Posterior cingulate gyrus (tissue), 11 donors: ENCODE results near the gene COL5A2.

ENCODE experiments used
- DNase-seq, 10 donors: peaks; one replicate each; pipeline versions ENCODE4 v3.0.0 to v3.0.0-alpha.2; 2020 to 2021; ENCODE audit warnings: mixed read lengths in 3 of 10
- intact Hi-C: fragments of 100-400 bp; cut with DNase I; formaldehyde crosslinking; loops from one replicate; pipeline ENCODE4 v1.15.1; 2023

COL5A2 gene

GRCh38 chr2:189150033-189150432 is 29.5 kb downstream of the COL5A2 start:
- no peak for DNase-seq
- intact Hi-C loops = no loop called here

- intact Hi-C loops = no loop called here
- no peak for DNase-seq
These were observed 31.6 kb downstream of the COL5A2 start for GRCh38 chr2:189147989-189148388.

- intact Hi-C loops = no loop called here
- DNase-seq = no peak
These were observed 32.2 kb downstream of the COL5A2 start for GRCh38 chr2:189147361-189147760.

DNA sequence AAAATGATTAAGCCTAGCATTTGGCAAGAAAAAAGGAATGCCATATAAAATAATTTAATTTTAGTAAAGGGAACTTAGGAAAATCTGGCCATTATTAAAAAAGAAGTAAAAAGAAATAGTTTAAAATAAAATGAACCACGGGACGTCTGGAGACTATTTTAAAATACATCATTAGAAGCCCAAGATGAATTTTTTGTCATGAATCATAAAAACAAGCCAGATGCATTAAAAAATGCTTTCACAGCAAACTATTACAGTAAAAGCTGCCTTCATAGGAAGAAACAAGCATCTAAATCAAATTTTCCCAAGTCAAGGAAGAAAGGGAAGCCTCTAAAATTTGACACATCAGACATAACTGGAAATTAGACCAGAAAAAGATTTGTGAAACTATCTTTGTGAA is 33.0 kb downstream of the COL5A2 start:
- DNase-seq = no peak

GRCh38 chr2:189144700-189145211 is 34.8 kb downstream of the COL5A2 start:
- DNase-seq = no peak
- intact Hi-C loops = no loop called here

More for the DNA sequence above, 33.0 kb downstream of the COL5A2 start:
- intact Hi-C loops = no loop called here

DNA sequence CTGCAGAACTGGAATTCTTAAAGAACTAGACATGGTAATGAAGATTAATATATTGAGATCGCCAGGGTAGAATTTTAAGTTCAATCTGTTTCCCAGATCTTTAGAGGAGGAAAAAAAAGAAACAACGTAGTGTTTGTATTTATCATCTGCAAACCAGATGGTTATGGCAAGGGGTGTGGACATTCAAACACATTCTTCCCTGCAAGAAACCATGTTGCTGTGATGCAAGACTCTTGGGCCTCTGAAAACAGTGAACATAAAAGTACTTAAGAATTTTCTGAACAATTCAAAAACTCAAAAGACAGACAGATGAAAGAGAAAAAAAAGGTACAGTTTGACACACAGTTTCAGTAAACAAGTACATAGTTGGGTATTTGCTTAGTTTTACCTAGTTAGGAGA is 35.6 kb downstream of the COL5A2 start:
- intact Hi-C loops = no loop called here
- DNase-seq = no peak

GRCh38 chr2:189142893-189143759 is 36.4 kb downstream of the COL5A2 start:
- DNase-seq = no peak

DNA sequence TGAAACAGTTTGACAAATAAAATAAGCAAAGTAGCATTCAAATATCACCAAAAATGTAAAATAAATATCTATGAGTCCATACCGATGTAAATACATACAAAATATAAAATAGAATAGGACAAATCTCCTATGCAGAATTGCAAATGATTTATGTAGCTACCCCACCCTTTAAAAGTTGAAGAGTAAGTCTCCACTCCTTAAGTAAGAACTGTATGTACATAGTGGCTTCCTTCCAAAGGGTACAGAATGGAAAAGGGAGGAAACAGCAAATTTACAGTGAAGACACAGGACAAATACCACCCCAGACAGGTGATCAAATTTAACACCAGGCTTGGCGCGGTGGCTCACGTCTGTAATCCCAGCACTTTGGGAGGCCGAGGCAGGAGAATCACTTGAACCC is 40.8 kb downstream of the COL5A2 start:
- intact Hi-C loops = no loop called here
- no peak for DNase-seq

More at GRCh38 chr2:189142893-189143759, 36.4 kb downstream of the COL5A2 start:
- intact Hi-C loops = no loop called here

- intact Hi-C loops = no loop called here
- peak in 1 of 10 donors; percentile 39 for DNase-seq
These were observed 42.0 kb downstream of the COL5A2 start for GRCh38 chr2:189137519-189137918.

- intact Hi-C loops = no loop called here
- no peak for DNase-seq
These were observed 45.1 kb downstream of the COL5A2 start for GRCh38 chr2:189134485-189134884.

- no peak for DNase-seq
- intact Hi-C loops = no loop called here
These were observed 47.6 kb downstream of the COL5A2 start for GRCh38 chr2:189131991-189132390.

DNA sequence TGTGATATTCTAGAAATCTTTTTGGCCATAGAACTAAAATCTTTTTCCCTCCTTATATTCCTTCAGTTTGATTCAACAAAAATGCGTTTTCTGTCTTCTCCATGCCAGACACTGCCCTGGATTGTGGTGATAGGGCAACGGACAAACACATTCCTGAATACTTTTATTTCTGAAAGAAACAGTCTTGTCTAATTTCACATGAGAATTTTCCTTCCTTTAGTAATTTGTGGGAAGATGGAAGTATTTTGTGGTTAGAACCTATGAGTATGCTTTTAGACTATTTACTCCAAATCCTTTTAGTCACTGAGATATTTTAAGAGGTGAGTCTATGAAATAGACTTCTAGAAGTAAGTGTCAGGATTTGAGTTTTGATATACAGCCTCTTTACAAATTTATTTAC is 49.6 kb downstream of the COL5A2 start:
- intact Hi-C loops = no loop called here
- DNase-seq = no peak

- intact Hi-C loops = no loop called here
- no peak for DNase-seq
These were observed 50.6 kb downstream of the COL5A2 start for GRCh38 chr2:189128970-189129369.

GRCh38 chr2:189127756-189128155 is 51.8 kb downstream of the COL5A2 start:
- intact Hi-C loops = no loop called here
- DNase-seq = no peak

DNA sequence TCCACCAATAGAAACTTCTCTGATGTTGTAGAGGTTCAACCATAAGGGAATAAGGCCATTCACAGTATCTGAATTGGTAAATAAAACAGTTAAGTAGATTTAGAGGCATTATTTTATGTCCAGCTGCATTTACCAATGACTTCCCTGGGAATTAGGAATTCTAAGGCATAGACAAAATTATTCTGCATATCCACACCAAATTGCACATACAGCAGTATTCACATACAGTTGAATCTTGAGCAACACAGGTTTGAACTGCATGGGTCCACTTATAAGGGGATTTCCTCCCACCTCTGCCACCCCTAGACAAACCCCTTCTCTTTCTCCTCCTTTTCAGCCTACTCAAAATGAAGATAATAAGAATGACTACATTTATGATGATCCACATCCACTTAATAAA is 54.4 kb downstream of the COL5A2 start:
- intact Hi-C loops = no loop called here

DNA sequence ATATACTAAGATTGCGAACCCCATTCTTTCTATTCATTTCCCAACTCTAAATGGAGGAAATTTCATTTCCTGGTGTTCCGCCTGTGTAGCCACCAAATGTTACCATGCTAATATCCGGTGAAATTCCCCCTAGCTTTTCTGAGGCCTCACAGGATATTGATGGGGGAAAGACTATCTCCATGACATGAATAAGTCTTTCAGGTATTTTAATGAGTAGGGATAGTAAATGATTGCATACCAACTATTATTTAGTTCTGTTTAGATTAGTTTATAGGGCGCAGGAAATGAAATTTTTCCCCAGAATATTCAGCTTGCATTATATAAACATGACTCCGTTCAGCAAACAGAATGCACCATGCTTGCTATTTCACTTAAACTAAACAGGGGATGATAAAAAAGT is 55.4 kb downstream of the COL5A2 start:
- intact Hi-C loops = no loop called here
- no peak for DNase-seq

More for the DNA sequence above, 54.4 kb downstream of the COL5A2 start:
- no peak for DNase-seq

DNA sequence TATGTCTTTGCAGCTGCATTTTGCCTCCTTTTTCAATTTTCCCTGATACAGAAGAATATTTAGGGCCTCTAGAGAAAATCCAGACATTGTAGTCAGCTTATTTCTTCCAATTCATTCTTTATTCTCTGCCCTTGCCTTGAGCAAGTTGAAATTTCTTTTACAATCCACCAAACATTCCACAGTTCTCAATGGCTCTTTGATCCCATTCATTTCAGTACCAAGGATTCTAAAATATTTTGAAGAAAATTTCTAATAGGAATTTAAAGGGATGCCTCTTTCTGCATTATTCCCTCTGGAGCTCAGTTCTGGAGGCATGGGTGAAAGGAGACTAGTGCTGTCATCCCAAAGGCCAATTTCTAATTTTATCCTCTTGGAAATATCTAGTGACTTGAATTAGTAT is 61.2 kb downstream of the COL5A2 start:
- no peak for DNase-seq
- intact Hi-C loops = no loop called here

- DNase-seq = no peak
- intact Hi-C loops = no loop called here
These were observed 62.6 kb downstream of the COL5A2 start for GRCh38 chr2:189116979-189117378.

- intact Hi-C loops = no loop called here
- DNase-seq = peak in 2 of 10 donors; percentile 14 to 21
These were observed 63.5 kb downstream of the COL5A2 start for GRCh38 chr2:189116087-189116486.

DNA sequence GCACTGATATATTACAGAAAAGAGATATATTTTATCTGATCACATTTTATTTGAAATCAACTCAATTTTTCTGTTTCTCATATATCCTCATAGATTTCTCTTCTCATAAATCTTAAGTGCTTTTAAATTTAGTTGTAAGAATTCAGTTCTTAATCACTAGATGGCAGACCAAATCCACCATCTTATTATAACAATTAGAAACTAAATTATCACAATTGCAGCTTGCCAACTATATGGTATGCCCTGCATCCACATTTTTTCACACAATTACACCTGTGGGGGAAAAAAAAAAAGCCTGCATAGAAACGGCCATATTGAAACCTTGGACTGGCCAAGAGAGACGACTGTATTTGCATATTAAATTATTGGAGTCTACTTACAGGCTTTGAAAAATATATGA is 64.4 kb downstream of the COL5A2 start:
- no peak for DNase-seq
- intact Hi-C loops = no loop called here

GRCh38 chr2:189113963-189114362 is 65.6 kb downstream of the COL5A2 start:
- intact Hi-C loops = no loop called here

DNA sequence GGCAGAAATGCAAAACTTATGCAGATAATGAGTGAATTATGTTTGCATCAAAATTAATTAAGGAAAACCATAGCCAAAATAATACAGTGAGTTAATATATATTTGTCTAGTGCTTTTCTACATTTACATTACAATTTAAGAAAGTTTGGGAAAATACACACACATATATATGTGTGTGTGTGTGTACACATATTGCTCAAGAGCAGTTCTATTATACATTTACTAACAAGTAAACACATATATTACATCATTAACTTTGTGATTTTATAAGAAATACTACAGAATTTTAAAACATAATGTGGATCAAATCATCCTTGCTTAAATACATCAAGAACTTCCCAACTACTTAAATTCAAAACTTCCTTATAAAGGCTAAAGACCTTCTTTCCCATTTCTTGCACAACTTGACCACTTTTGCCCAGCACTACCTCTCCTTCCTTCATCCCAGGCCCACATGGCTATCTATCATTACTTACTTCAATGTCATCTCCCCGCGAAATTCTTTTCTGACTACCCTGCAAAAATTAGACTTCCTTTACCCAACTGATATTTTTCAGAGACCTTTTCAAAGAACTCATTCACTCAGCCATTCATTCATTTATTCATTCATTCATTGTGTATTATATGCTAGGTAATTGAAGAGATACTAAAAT is 68.4 kb downstream of the COL5A2 start:
- intact Hi-C loops = no loop called here
- no peak for DNase-seq

More at GRCh38 chr2:189113963-189114362, 65.6 kb downstream of the COL5A2 start:
- DNase-seq = no peak
